Right cardiac atrium (tissue), 5 donors: ENCODE measurements around the gene AATK. TPM values are rescaled to one million over a fixed set of nuclear protein-coding genes. Genes with fewer than 3 reads are reported as not detected.
A peak's percentile ranks its signal among the peaks of the same experiment; 100 is the strongest.
"Not testable (repeated sequence)": the region's sequence is repeated elsewhere in the genome, so short reads cannot be mapped to it uniquely, and the experiment has no call there.

Source experiments
- ATAC-seq, 2 donors: fragments of 200-7000 bp; cut with Tn5 transposase; one replicate each; pipeline versions ENCODE4 v1.8.0 to v1.9.1; 2020; ENCODE audit warnings: moderate library complexity in 2 of 2, mild to moderate bottlenecking in 1 of 2
- DNase-seq, 3 donors: peaks; one replicate each; pipeline ENCODE4 v3.0.0-alpha.2; 2020
- H3K27ac ChIP-seq: one replicate; pipeline ENCODE4 v1.5.1; 2013; ENCODE audit warnings: mild to moderate bottlenecking, low read length, control low read depth, moderate library complexity
- H3K27me3 ChIP-seq: one replicate; pipeline ENCODE4 v1.6.1; 2013; ENCODE audit not compliant: control insufficient read depth, insufficient read depth
- H3K4me1 ChIP-seq: one replicate; pipeline ENCODE4 v1.6.1; 2013; ENCODE audit warnings: low read length; ENCODE audit not compliant: control insufficient read depth, insufficient read depth
- H3K4me3 ChIP-seq: one replicate; pipeline ENCODE4 v1.5.1; 2013; ENCODE audit warnings: low read length, control low read depth
- H3K9me3 ChIP-seq: one replicate; pipeline ENCODE4 v1.6.1; 2013; ENCODE audit warnings: low read length; ENCODE audit not compliant: control insufficient read depth
- WGBS: extraction: QIAGEN DNeasy Blood & Tissue Kit; methylation state at CpG from one replicate; pipeline ENCODE4 v1.1.7; 2013; 5-methylcytosine and 5-hydroxymethylcytosine counted together
- intact Hi-C, 4 donors: fragments of 100-400 bp; cut with DNase I; formaldehyde crosslinking; loops; one replicate each; pipeline versions ENCODE4 v1.11.0 to v1.14.0; 2022 to 2023
- polyA plus RNA-seq: library from polyadenylated mRNA; stranded (reverse); fragments of 200-250 nt; gene quantifications from one replicate; pipeline ENCODE4 v1.2.3, GENCODE V29; 2013
- total RNA-seq, 4 donors: library from RNA; stranded (reverse); fragmentation: NEBNext Ultra II Directional; extraction: Animal tissue kit (Norgen Biotek cat#: 25700); gene quantifications; one replicate each; pipeline ENCODE4 v1.2.1, GENCODE V29; 2021
- donor health status: healthy with polysubstance abuse.
- donor health status: DM: no; HTN: yes; CAD: no.
- donor health status: DM: no; HTN: no; CAD: no.
- donor health status: DM: no; HTN: yes; CAD: no; lungs with severe emphysema.
- donor health status: DM: yes; HTN: yes; CAD: no.

AATK gene
- total and polyA plus RNA-seq, 5 donors, result 8.6 to 15.4 (median 12.4) TPM

DNA sequence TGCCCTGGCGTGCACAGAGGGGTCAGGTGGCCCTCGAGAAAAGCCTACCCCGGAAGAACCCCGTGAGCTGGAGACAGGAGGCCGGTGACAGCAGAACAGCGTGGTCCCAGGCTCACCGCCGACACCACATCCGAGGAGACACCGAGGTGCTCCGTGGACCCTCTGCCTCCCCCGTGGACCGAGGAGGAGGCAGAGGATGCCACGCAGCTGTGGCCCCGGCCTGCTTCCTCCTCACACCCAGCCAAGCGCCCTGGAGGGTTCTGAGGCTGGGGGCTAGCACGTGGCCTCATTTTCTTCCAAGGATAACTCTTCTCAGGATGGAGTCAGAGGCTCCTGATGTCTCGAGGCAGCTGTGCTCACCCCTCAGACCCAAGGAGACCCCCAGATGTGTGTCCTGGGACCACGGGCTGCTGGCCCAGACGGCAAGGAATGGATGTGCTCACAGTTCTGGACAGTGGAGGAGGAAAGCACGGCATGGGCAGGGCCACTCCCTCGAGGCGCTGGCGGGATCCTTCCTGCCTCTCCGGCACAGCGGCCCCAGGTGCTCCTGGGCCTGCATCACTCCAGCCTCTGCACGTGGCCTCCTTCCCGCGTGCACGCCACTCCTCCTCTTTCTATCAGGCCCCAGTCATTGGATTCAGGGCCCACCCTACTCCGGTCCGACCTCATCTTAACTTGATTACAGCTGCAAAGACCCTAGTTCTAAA is 5.1 kb downstream of the AATK start:
- Histone ChIP-seq H3K27ac (no peak overlapping the region), H3K27me3 (no peaks in the 10 kb centered on the region), H3K9me3 (no peaks in the 10 kb centered on the region), H3K4me1 (no peaks in the 10 kb centered on the region), H3K4me3 (no peak overlapping the region)
- DNase-seq (peak in 2 of 3 donors; percentile 47 to 52), ATAC-seq (no peak)
- 69% methylated on average over 32 of the region's 32 CpGs for WGBS
- intact Hi-C loops, result no loop called here

DNA sequence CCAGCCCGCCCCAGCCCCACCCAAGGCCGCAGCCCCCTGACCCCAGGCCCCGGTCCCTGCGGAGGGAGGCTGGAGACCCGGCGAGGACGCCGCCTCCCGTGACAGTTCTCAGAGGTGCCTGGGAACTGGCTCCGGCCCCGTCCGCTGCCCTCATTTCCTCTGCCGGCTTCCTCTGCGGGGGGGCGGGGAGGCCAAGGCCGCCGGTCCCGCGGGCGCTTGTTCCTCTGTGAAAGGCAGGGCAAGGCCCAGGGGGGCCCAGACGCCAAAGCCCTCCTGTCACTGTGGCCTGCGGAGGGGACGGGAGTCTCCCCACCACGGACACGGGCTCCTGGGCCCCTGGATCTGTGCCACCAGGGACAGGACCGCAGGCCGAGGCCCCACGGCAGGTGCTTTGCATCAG is 5.7 kb downstream of the AATK start:
- no peak overlapping the region for H3K27ac ChIP-seq
- peak; percentile 17 to 66 for ATAC-seq
- no peaks in the 10 kb centered on the region for H3K4me1 ChIP-seq
- peak; percentile 61 to 84 (median 84) for DNase-seq
- H3K27me3 ChIP-seq, result no peaks in the 10 kb centered on the region
- no peaks in the 10 kb centered on the region for H3K9me3 ChIP-seq
- 27% methylated on average over 28 of the region's 28 CpGs for WGBS
- intact Hi-C loops, result no loop called here
- peak overlapping the region; percentile 9 for H3K4me3 ChIP-seq

DNA sequence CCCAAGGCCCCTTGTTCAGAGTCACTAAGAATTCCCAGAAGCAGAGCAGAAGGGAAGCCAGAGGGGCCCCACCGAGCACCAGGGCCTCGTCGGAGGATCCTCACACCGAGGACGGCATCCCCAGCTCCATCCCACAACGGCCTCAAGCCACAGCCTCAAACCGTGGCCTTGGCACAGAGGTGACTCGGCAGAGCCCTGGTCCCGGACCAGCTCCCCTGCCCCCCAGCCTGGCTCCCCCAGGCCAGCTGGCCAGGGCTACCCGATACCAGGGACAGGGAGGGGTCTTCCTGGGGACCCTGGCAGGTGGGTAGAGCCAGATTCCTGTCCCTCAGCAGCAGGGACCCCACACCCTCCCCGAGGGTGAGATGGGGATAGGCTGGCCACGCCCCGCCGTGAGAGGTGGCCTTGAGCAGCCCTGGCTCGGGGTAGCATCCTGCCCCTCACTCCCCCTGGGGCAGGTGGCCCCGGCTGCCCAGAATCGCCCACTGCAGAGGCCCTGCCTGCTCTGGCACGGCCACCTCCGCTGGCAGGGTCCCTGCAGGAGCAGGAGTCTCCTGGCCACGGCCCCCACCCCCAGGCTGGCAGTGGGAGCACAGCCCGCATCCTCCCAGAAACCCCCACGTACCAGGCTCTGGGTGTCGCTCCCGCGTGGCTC is 6.3 kb downstream of the AATK start:
- no peaks in the 10 kb centered on the region for H3K9me3 ChIP-seq
- H3K4me3 ChIP-seq, result peak overlapping the region; percentile 9
- H3K4me1 ChIP-seq, result no peaks in the 10 kb centered on the region
- DNase-seq (peak in 1 of 3 donors; percentile 49), ATAC-seq (peak in 1 of 2 donors; percentile 19)
- 66% methylated on average over 25 of the region's 25 CpGs for WGBS
- intact Hi-C loops, result loop anchor here in 1 of 4 donors (5.0 kb wide), 1 partner anchor 33 kb away; no protein-coding TSS in a partner anchor
- no peaks in the 10 kb centered on the region for H3K27me3 ChIP-seq
- H3K27ac ChIP-seq, result no peak overlapping the region

GRCh38 chr17:81158688-81159590 is 7.1 kb downstream of the AATK start:
- Histone ChIP-seq H3K4me1 (no peaks in the 10 kb centered on the region), H3K4me3 (no peak overlapping the region), H3K27ac (no peak overlapping the region), H3K9me3 (no peaks in the 10 kb centered on the region), H3K27me3 (no peaks in the 10 kb centered on the region)
- intact Hi-C loops, result loop anchor here in 1 of 4 donors (5.0 kb wide), 1 partner anchor 33 kb away; no protein-coding TSS in a partner anchor
- ATAC-seq (no peak), DNase-seq (peak in 2 of 3 donors; percentile 37 to 66)
- WGBS, result 90% methylated on average over 43 of the region's 43 CpGs

DNA sequence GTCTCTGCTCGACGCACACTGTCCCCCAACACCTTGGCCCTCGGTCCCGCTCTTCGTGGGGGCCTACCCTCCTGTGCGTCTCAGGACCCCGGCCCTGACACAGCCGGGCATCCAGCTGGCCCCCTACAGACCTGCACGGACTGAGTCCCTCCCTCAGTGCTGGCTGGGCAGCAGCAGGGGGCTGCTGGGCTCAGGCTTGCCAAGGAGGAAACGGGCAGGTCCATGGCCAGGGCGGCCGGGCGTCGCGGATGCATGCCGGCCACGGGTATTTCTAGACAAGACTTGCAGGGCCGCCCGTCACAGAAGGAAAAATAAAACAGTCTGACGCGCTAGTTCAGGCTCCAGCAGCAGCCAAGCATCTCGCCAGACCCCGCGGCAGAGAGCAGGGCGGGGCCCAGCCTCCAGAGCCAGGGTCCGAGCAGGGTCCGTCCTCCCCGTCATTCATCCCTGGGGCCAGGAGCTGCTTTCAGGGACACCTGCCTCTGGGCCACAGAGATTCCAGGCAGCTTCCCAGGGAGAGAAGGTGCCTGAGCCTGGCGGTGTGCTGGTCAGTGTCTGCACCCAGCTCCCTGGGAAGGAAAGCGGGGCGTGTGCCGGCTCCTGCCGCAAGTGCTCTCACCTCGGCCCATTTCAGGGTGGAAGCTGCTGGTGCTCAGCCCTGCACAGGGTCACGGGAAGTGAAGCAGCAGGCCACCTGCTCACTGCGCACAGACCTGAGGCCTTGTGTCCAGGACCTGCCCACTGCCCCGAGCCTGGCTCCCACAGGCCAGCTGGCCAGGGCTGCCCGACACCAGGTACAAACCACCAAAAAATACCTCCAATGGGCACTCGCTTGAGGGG is 8.0 kb downstream of the AATK start:
- no peak for ATAC-seq
- 90% methylated on average over 39 of the region's 39 CpGs for WGBS

GRCh38 chr17:81156866-81157805 is 8.9 kb downstream of the AATK start:
- no peak for ATAC-seq
- peak in 2 of 3 donors; percentile 46 to 50 for DNase-seq

More for the DNA sequence above, 8.0 kb downstream of the AATK start:
- H3K4me3 ChIP-seq, result no peak overlapping the region
- H3K27ac ChIP-seq, result no peak overlapping the region
- intact Hi-C loops, result loop anchor here in 1 of 4 donors (5.0 kb wide), 1 partner anchor 34 kb away; no protein-coding TSS in a partner anchor
- no peaks in the 10 kb centered on the region for H3K9me3 ChIP-seq
- no peaks in the 10 kb centered on the region for H3K27me3 ChIP-seq
- no peaks in the 10 kb centered on the region for H3K4me1 ChIP-seq
- peak in 2 of 3 donors; percentile 38 to 44 for DNase-seq

DNA sequence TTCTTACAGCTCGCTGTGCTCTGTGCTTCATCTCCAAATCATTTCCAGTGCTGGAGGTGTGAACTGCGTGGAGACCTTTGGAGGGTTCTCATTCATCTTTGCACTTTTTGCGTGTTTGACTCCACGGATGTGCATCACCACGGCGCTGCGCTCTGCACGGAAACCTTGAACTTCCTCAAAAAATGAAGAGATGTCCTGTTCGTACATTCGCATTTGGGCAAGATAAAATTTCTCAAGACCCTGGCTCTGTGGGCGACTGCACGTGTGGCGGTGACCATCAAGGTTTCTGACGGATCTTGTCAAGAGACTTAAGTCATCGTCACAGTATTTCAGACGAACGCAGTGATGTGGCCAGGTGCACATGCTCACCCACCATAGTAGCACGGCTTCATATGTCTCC is 11.1 kb downstream of the AATK start:
- Histone ChIP-seq H3K4me3 (no peak overlapping the region), H3K9me3 (no peaks in the 10 kb centered on the region), H3K4me1 (no peaks in the 10 kb centered on the region), H3K27ac (no peak overlapping the region), H3K27me3 (no peaks in the 10 kb centered on the region)
- WGBS, result 89% methylated on average over 18 of the region's 18 CpGs
- ATAC-seq (no peak), DNase-seq (peak in 1 of 3 donors; percentile 21)
- intact Hi-C loops, result loop anchor here in 1 of 4 donors (5.0 kb wide), 1 partner anchor 37 kb away; no protein-coding TSS in a partner anchor

More at GRCh38 chr17:81156866-81157805, 8.9 kb downstream of the AATK start:
- Histone ChIP-seq H3K27ac (no peak overlapping the region), H3K9me3 (no peaks in the 10 kb centered on the region), H3K27me3 (no peaks in the 10 kb centered on the region), H3K4me3 (no peak overlapping the region), H3K4me1 (no peaks in the 10 kb centered on the region)
- intact Hi-C loops, result loop anchor here in 1 of 4 donors (5.0 kb wide), 1 partner anchor 35 kb away; no protein-coding TSS in a partner anchor
- 89% methylated on average over 38 of the region's 38 CpGs for WGBS

DNA sequence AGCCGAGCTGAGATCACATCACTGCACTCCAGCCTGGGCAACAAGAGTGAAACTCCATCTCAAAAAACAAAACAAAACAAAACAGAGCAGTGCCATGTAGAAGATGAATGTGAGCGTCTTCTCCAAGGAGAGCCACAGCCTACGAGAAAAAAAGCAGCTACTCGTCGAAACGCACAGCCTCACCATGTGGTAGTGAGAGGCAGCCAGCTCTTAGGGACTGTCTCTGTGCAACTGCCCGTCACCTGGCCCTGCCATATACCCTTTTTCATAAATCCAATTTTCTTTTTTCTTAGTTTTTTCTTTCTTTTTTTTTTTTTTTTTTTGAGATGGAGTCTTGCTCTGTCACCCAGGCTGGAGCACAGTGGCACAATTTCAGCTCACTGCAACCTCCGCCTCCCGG is 12.0 kb downstream of the AATK start:
- H3K27ac ChIP-seq, H3K4me1 ChIP-seq, ATAC-seq, H3K9me3 ChIP-seq, H3K4me3 ChIP-seq, intact Hi-C loops, H3K27me3 ChIP-seq: not testable (repeated sequence)
- 91% methylated on average over 9 of the region's 9 CpGs for WGBS
- peak in 2 of 3 donors; percentile 3 to 17 for DNase-seq

DNA sequence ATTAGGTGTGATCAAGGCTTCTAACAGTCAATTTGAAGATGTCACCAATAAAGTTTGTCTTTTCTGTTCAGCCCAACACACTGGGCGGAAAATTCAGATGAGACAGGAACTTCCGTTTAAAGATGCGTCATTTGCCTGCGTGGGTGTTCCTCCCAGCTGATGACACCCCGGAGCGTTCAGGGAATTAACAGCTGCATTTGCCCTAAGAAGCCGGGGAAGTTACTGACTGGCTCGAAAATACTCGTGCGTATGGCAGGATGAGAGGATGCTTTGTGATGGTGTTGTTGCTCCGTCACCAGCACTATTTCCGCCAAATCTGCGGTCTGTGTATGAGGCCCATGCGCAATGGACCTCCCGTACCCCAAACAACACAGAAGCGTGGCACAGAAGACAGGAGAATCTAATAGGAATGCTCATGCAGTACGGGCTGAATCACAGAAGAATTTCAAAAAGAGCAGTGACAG is 12.6 kb downstream of the AATK start:
- no peaks in the 10 kb centered on the region for H3K9me3 ChIP-seq
- ATAC-seq (no peak), DNase-seq (peak in 2 of 3 donors; percentile 11 to 14)
- 64% methylated on average over 17 of the region's 17 CpGs for WGBS
- no peak overlapping the region for H3K4me3 ChIP-seq
- H3K27me3 ChIP-seq, result no peaks in the 10 kb centered on the region
- H3K4me1 ChIP-seq, result no peaks in the 10 kb centered on the region
- no peak overlapping the region for H3K27ac ChIP-seq
- intact Hi-C loops, result no loop called here
